GM18951 (cell line): ENCODE results near the gene ARHGAP8.

ENCODE experiments used
- POLR2A ChIP-seq: IDR thresholded peaks from 4 replicates; pipeline ENCODE4 v1.6.1; 2011; ENCODE audit warnings: mild to moderate bottlenecking; ENCODE audit not compliant: insufficient read length, insufficient read depth; ENCODE audit errors: extremely low read depth
- in situ Hi-C: fragments of 300-500 bp; cut with MboI; formaldehyde crosslinking; loops from one replicate; pipeline ENCODE4 v1.12.0; 2022; ENCODE audit warnings: low sequenced_read_pairs, mixed read lengths, inconsistent platforms; ENCODE audit not compliant: unreplicated experiment

Gene ARHGAP8

GRCh38 chr22:44884968-44885805, 132.8 kb downstream of the ARHGAP8 start:
- in situ Hi-C loops, result no loop called here
- TF ChIP-seq POLR2A, result no peak

- no peak for TF ChIP-seq POLR2A
- in situ Hi-C loops, result no loop called here
Observed at GRCh38 chr22:44885806-44886360, 133.5 kb downstream of the ARHGAP8 start.

GRCh38 chr22:44887941-44888366, 135.6 kb downstream of the ARHGAP8 start:
- in situ Hi-C loops, result no loop called here
- no peak for TF ChIP-seq POLR2A

- in situ Hi-C loops, result no loop called here
- TF ChIP-seq POLR2A, result no peak
Observed at GRCh38 chr22:44888491-44889254, 136.3 kb downstream of the ARHGAP8 start.

- no peak for TF ChIP-seq POLR2A
- in situ Hi-C loops, result no loop called here
Observed at GRCh38 chr22:44889255-44889878, 137.0 kb downstream of the ARHGAP8 start.

- no peak for TF ChIP-seq POLR2A
- in situ Hi-C loops, result no loop called here
Observed at GRCh38 chr22:44890416-44891292, 138.3 kb downstream of the ARHGAP8 start.

- TF ChIP-seq POLR2A, result no peak
- in situ Hi-C loops, result no loop called here
Observed at GRCh38 chr22:44891293-44891747, 138.9 kb downstream of the ARHGAP8 start.

GRCh38 chr22:44891791-44892190, 139.4 kb downstream of the ARHGAP8 start:
- no peak for TF ChIP-seq POLR2A
- in situ Hi-C loops, result no loop called here

GRCh38 chr22:44892243-44892642, 139.9 kb downstream of the ARHGAP8 start:
- in situ Hi-C loops, result no loop called here
- TF ChIP-seq POLR2A, result no peak

- no peak for TF ChIP-seq POLR2A
- in situ Hi-C loops, result no loop called here
Observed at GRCh38 chr22:44892803-44893730, 140.7 kb downstream of the ARHGAP8 start.

GRCh38 chr22:44893731-44894080, 141.3 kb downstream of the ARHGAP8 start:
- in situ Hi-C loops, result no loop called here
- TF ChIP-seq POLR2A, result no peak
